Ovary (tissue), 3 donors: ENCODE data around the gene CISD2.

Source experiments
- CTCF ChIP-seq, 3 donors: fragments of 450-650 bp in 2 of 3; fragments of 200-600 bp in 1 of 3; IDR thresholded peaks; one replicate each; pipeline versions ENCODE4 v1.5.1 to v1.8.0; 2016 to 2022; ENCODE audit warnings: antibody characterized with exemption in 3 of 3, mild to moderate bottlenecking in 1 of 3
- POLR2A ChIP-seq: fragments of 450-650 bp; IDR thresholded peaks from one replicate; pipeline ENCODE4 v1.6.1; 2017; ENCODE audit warnings: antibody characterized with exemption, mild to moderate bottlenecking, moderate library complexity
- donor health status: DM: no; HTN: no; CAD: no.

GRCh38 chr4:102849579-102850104 lies 19.1 kb upstream of the CISD2 start:
- TF ChIP-seq CTCF (IDR thresholded peaks at IDR 0.05): no peak
- TF ChIP-seq POLR2A: no peak
